Fibroblast of upper back skin (primary cell): Measurements from ENCODE around the gene CCNH.

Experiments
- DNase-seq: peaks from one replicate; pipeline ENCODE4 v3.0.0-alpha.2; 2013

CCNH gene

GRCh38 chr5:87412630-87413342 is at the start of gene CCNH:
TSS of gene CCNH (minus strand) at chr5:87412930. CDS start at chr5:87412794, 136 bp downstream.
- peak; percentile 98 for DNase-seq

- no peak for DNase-seq
These were observed 45.0 kb upstream of the CCNH start for GRCh38 chr5:87457706-87458105.

- no peak for DNase-seq
These were observed 41.1 kb upstream of the CCNH start for GRCh38 chr5:87453801-87454200.

GRCh38 chr5:87452837-87453236 is 40.1 kb upstream of the CCNH start:
- DNase-seq = no peak

- no peak for DNase-seq
These were observed 29.7 kb upstream of the CCNH start for GRCh38 chr5:87442419-87442818.

GRCh38 chr5:87438231-87438630 is 25.5 kb upstream of the CCNH start:
- no peak for DNase-seq

GRCh38 chr5:87437724-87438123 is 25.0 kb upstream of the CCNH start:
- no peak for DNase-seq

- DNase-seq = no peak
These were observed 22.5 kb upstream of the CCNH start for GRCh38 chr5:87435144-87435694.

GRCh38 chr5:87434461-87434860 is 21.7 kb upstream of the CCNH start:
- DNase-seq = no peak

GRCh38 chr5:87433945-87434344 is 21.2 kb upstream of the CCNH start:
- no peak for DNase-seq

GRCh38 chr5:87432460-87432859 is 19.7 kb upstream of the CCNH start:
- no peak for DNase-seq

GRCh38 chr5:87430863-87431457 is 18.2 kb upstream of the CCNH start:
- DNase-seq = no peak

- no peak for DNase-seq
These were observed 11.0 kb upstream of the CCNH start for GRCh38 chr5:87423755-87424154.

- DNase-seq = no peak
These were observed 8.6 kb upstream of the CCNH start for GRCh38 chr5:87421307-87421706.

- no peak for DNase-seq
These were observed 5.8 kb upstream of the CCNH start for GRCh38 chr5:87418506-87418905.

- DNase-seq = no peak
These were observed 564 bp upstream of the CCNH start for GRCh38 chr5:87413343-87413645.

- DNase-seq = peak; percentile 16
These were observed 629 bp downstream of the CCNH start for GRCh38 chr5:87411973-87412629.

- no peak for DNase-seq
These were observed 1.2 kb downstream of the CCNH start for GRCh38 chr5:87411586-87411972.

- DNase-seq = peak; percentile 77
These were observed 1.8 kb downstream of the CCNH start for GRCh38 chr5:87410931-87411330.

- DNase-seq = no peak
These were observed 4.5 kb downstream of the CCNH start for GRCh38 chr5:87408204-87408603.

GRCh38 chr5:87405472-87406155 is 7.1 kb downstream of the CCNH start:
- DNase-seq = no peak

- no peak for DNase-seq
These were observed 8.4 kb downstream of the CCNH start for GRCh38 chr5:87404359-87404758.

GRCh38 chr5:87403899-87404298 is 8.8 kb downstream of the CCNH start:
- DNase-seq = no peak

- DNase-seq = no peak
These were observed 9.3 kb downstream of the CCNH start for GRCh38 chr5:87403409-87403808.
